ENCODE data around the gene CTSA.

- TF ChIP-seq EGR1 (IDR thresholded peaks at IDR 0.05), result no peak
- TF ChIP-seq, protein P1, sequence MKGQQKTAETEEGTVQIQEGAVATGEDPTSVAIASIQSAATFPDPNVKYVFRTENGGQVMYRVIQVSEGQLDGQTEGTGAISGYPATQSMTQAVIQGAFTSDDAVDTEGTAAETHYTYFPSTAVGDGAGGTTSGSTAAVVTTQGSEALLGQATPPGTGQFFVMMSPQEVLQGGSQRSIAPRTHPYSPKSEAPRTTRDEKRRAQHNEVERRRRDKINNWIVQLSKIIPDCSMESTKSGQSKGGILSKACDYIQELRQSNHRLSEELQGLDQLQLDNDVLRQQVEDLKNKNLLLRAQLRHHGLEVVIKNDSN (IDR thresholded peaks at IDR 0.05), result no peak
- no peak for TF ChIP-seq TAF1 (IDR thresholded peaks at IDR 0.05; ENCODE audit: low read depth)
- TF ChIP-seq, protein P2, sequence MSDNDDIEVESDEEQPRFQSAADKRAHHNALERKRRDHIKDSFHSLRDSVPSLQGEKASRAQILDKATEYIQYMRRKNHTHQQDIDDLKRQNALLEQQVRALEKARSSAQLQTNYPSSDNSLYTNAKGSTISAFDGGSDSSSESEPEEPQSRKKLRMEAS (IDR thresholded peaks at IDR 0.05), result no peak
- no peak for TF ChIP-seq CEBPB (IDR thresholded peaks at IDR 0.05)
- no peak for TF ChIP-seq YY1 (IDR thresholded peaks at IDR 0.05; ENCODE audit: low read depth)
- TF ChIP-seq, protein P3, sequence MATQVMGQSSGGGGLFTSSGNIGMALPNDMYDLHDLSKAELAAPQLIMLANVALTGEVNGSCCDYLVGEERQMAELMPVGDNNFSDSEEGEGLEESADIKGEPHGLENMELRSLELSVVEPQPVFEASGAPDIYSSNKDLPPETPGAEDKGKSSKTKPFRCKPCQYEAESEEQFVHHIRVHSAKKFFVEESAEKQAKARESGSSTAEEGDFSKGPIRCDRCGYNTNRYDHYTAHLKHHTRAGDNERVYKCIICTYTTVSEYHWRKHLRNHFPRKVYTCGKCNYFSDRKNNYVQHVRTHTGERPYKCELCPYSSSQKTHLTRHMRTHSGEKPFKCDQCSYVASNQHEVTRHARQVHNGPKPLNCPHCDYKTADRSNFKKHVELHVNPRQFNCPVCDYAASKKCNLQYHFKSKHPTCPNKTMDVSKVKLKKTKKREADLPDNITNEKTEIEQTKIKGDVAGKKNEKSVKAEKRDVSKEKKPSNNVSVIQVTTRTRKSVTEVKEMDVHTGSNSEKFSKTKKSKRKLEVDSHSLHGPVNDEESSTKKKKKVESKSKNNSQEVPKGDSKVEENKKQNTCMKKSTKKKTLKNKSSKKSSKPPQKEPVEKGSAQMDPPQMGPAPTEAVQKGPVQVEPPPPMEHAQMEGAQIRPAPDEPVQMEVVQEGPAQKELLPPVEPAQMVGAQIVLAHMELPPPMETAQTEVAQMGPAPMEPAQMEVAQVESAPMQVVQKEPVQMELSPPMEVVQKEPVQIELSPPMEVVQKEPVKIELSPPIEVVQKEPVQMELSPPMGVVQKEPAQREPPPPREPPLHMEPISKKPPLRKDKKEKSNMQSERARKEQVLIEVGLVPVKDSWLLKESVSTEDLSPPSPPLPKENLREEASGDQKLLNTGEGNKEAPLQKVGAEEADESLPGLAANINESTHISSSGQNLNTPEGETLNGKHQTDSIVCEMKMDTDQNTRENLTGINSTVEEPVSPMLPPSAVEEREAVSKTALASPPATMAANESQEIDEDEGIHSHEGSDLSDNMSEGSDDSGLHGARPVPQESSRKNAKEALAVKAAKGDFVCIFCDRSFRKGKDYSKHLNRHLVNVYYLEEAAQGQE (IDR thresholded peaks at IDR 0.05; ENCODE audit: low read depth), result no peak
- no peak for TF ChIP-seq RAD21 (IDR thresholded peaks at IDR 0.05; ENCODE audit: low read depth)
- TF ChIP-seq EP300 (IDR thresholded peaks at IDR 0.05; ENCODE audit: borderline replicate concordance), result no peak
- TF ChIP-seq FOXM1 (IDR thresholded peaks at IDR 0.05; ENCODE audit: borderline replicate concordance, low read depth), result no peak
- no peak for TF ChIP-seq ZBTB7A (IDR thresholded peaks at IDR 0.05; ENCODE audit: low read depth)
- no peak for TF ChIP-seq CREB1 (IDR thresholded peaks at IDR 0.05; ENCODE audit: low read depth)
- TF ChIP-seq TCF12 (IDR thresholded peaks at IDR 0.05; ENCODE audit: low read depth), result no peak
- TF ChIP-seq TEAD4 (IDR thresholded peaks at IDR 0.05), result no peak
These were observed 31.2 kb upstream of the CTSA start for GRCh38 chr20:45859916-45860315.

Measured in Ishikawa (cell line).